Activated CD8-positive, alpha-beta memory T cell treated with anti-CD3 and anti-CD28 coated beads for 1 hour (primary cell): Measurements from ENCODE around the gene MMP8.

ENCODE experiments used
- DNase-seq, 2 donors: peaks; one replicate each; pipeline ENCODE4 v3.0.0-alpha.2; 2020; ENCODE audit warnings: low read depth in 1 of 2; ENCODE audit errors: extremely low read depth in 1 of 2

MMP8 gene

GRCh38 chr11:102727890-102728289 lies 3.1 kb upstream of the MMP8 start:
- no peak for DNase-seq

GRCh38 chr11:102722821-102723220 lies 1.9 kb downstream of the MMP8 start:
- no peak for DNase-seq

- DNase-seq, result no peak
Observed at GRCh38 chr11:102719620-102720277, 5.0 kb downstream of the MMP8 start.

- DNase-seq, result no peak
Observed at GRCh38 chr11:102717280-102717679, 7.5 kb downstream of the MMP8 start.

GRCh38 chr11:102716527-102716926 lies 8.2 kb downstream of the MMP8 start:
- no peak for DNase-seq

GRCh38 chr11:102712137-102712536 lies 12.6 kb downstream of the MMP8 start:
- DNase-seq, result no peak

GRCh38 chr11:102709201-102709945 lies 15.4 kb downstream of the MMP8 start:
- no peak for DNase-seq

GRCh38 chr11:102708654-102709053 lies 16.1 kb downstream of the MMP8 start:
- DNase-seq, result no peak

GRCh38 chr11:102705626-102706025 lies 19.1 kb downstream of the MMP8 start, which contains the start of gene MMP27:
TSS of gene MMP27 (minus strand) at chr11:102705769. CDS start at chr11:102705714, 55 bp downstream.
- DNase-seq, result no peak

- no peak for DNase-seq
Observed at GRCh38 chr11:102704841-102705240, 19.9 kb downstream of the MMP8 start.

GRCh38 chr11:102703826-102704493 lies 20.8 kb downstream of the MMP8 start:
- DNase-seq, result no peak

- DNase-seq, result no peak
Observed at GRCh38 chr11:102695201-102695600, 29.6 kb downstream of the MMP8 start.

GRCh38 chr11:102685754-102686153 lies 39.0 kb downstream of the MMP8 start:
- DNase-seq, result no peak

GRCh38 chr11:102685338-102685737 lies 39.4 kb downstream of the MMP8 start:
- DNase-seq, result no peak

- no peak for DNase-seq
Observed at GRCh38 chr11:102683277-102683676, 41.5 kb downstream of the MMP8 start.

GRCh38 chr11:102680945-102681344 lies 43.8 kb downstream of the MMP8 start:
- DNase-seq, result no peak

- no peak for DNase-seq
Observed at GRCh38 chr11:102678022-102678421, 46.7 kb downstream of the MMP8 start.

GRCh38 chr11:102676084-102676483 lies 48.7 kb downstream of the MMP8 start:
- DNase-seq, result no peak

GRCh38 chr11:102669664-102670063 lies 55.1 kb downstream of the MMP8 start:
- no peak for DNase-seq

GRCh38 chr11:102666331-102666957 lies 58.3 kb downstream of the MMP8 start:
- DNase-seq, result no peak

- no peak for DNase-seq
Observed at GRCh38 chr11:102664001-102664752, 60.6 kb downstream of the MMP8 start.
